ENCODE data around the gene EXOC3L4.

DNA sequence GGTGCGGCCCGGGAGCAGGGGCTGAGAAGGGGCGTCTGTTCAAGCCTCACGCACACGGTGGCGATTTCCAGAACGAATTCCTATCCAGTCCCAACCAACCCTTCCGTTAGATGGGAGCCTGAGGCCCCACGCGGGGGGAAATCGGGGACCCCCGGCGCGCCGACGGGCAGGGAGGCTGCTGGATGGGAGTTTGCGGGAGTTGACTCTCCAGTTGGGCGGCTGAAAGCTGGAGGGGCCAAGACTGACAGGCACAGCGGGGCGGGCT is 9.8 kb downstream of the EXOC3L4 start:
- TF ChIP-seq, protein P1, sequence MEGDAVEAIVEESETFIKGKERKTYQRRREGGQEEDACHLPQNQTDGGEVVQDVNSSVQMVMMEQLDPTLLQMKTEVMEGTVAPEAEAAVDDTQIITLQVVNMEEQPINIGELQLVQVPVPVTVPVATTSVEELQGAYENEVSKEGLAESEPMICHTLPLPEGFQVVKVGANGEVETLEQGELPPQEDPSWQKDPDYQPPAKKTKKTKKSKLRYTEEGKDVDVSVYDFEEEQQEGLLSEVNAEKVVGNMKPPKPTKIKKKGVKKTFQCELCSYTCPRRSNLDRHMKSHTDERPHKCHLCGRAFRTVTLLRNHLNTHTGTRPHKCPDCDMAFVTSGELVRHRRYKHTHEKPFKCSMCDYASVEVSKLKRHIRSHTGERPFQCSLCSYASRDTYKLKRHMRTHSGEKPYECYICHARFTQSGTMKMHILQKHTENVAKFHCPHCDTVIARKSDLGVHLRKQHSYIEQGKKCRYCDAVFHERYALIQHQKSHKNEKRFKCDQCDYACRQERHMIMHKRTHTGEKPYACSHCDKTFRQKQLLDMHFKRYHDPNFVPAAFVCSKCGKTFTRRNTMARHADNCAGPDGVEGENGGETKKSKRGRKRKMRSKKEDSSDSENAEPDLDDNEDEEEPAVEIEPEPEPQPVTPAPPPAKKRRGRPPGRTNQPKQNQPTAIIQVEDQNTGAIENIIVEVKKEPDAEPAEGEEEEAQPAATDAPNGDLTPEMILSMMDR (IDR thresholded peaks at IDR 0.05), result no peak
- TF ChIP-seq POLR2A (IDR thresholded peaks at IDR 0.05), result no peak

Measured in uterus (tissue), 2 donors.